ENCODE measurements around the gene NCSTN.

- TF ChIP-seq POLR2AphosphoS5 (IDR thresholded peaks at IDR 0.05; ENCODE audit: low read depth, low read length): no peak
- TF ChIP-seq SIN3A (IDR thresholded peaks at IDR 0.05; ENCODE audit: borderline replicate concordance, insufficient read depth, low read depth, low read length): no peak
- TF ChIP-seq, protein P1, sequence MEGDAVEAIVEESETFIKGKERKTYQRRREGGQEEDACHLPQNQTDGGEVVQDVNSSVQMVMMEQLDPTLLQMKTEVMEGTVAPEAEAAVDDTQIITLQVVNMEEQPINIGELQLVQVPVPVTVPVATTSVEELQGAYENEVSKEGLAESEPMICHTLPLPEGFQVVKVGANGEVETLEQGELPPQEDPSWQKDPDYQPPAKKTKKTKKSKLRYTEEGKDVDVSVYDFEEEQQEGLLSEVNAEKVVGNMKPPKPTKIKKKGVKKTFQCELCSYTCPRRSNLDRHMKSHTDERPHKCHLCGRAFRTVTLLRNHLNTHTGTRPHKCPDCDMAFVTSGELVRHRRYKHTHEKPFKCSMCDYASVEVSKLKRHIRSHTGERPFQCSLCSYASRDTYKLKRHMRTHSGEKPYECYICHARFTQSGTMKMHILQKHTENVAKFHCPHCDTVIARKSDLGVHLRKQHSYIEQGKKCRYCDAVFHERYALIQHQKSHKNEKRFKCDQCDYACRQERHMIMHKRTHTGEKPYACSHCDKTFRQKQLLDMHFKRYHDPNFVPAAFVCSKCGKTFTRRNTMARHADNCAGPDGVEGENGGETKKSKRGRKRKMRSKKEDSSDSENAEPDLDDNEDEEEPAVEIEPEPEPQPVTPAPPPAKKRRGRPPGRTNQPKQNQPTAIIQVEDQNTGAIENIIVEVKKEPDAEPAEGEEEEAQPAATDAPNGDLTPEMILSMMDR (IDR thresholded peaks at IDR 0.05): no peak
- TF ChIP-seq REST (IDR thresholded peaks at IDR 0.05; ENCODE audit: insufficient read depth in 1 of 2, low read depth in 2 of 2, low read length in 1 of 2): no peak
- no peak for TF ChIP-seq TCF7L2 (IDR thresholded peaks at IDR 0.05; ENCODE audit: low read depth, low read length)
Measured at GRCh38 chr1:160300173-160300572, 43.0 kb upstream of the NCSTN start.

Measured in Panc1 (cell line).